HepG2 (cell line): ENCODE data around the gene ARFIP1.

Source experiments
- FOXJ3 ChIP-seq: sonication (generic); formaldehyde crosslinking; IDR thresholded peaks from 2 replicates; pipeline ENCODE4 v1.4.0; 2020; ENCODE audit warnings: missing genetic modification reagents, mild to moderate bottlenecking, borderline replicate concordance
- HMGA1 ChIP-seq: sonication (generic); formaldehyde crosslinking; conservative IDR thresholded peaks from 2 replicates; pipeline ENCODE4 v1.4.0; 2020; ENCODE audit warnings: missing genetic modification reagents
- HNF4G ChIP-seq, 2 experiments: sonication (generic) in 1 of 2; formaldehyde crosslinking in 1 of 2; IDR thresholded peaks; 2 replicates each; pipeline versions ENCODE4 v1.4.0 to v1.6.1; 2011 to 2020; ENCODE audit warnings: borderline replicate concordance in 2 of 2, low read depth in 2 of 2, mild to moderate bottlenecking in 2 of 2, low read length in 1 of 2, missing genetic modification reagents in 1 of 2, moderate library complexity in 1 of 2
- KAT7 ChIP-seq: IDR thresholded peaks from 2 replicates; pipeline ENCODE4 v1.6.1; 2018; ENCODE audit warnings: borderline replicate concordance, missing compliant biosample characterization
- SMC3 ChIP-seq: IDR thresholded peaks from 2 replicates; pipeline ENCODE4 v1.6.1; 2011; ENCODE audit warnings: low read length, improper control_type of control experiment
- SUZ12 ChIP-seq: fragments of 150-350 bp; IDR thresholded peaks from 2 replicates; pipeline ENCODE4 v1.6.1; 2014; ENCODE audit warnings: low read depth, low read length
- ZNF235 ChIP-seq: sonication (generic); formaldehyde crosslinking; IDR thresholded peaks from 2 replicates; pipeline ENCODE4 v1.8.1; 2023; ENCODE audit warnings: mild to moderate bottlenecking, missing genetic modification reagents, borderline replicate concordance
- TF ChIP-seq, protein P1 (sequence below): sonication (generic); formaldehyde crosslinking; IDR thresholded peaks from 2 replicates; pipeline ENCODE4 v1.5.0; 2020; ENCODE audit warnings: mild to moderate bottlenecking, missing genetic modification reagents, moderate library complexity
- TF ChIP-seq, protein P2 (sequence below), 2 experiments: sonication (generic) in 1 of 2; formaldehyde crosslinking in 1 of 2; IDR thresholded peaks; 2 replicates each; pipeline versions ENCODE4 v1.4.0 to v1.6.1; 2018 to 2020; ENCODE audit warnings: missing genetic modification reagents in 2 of 2, borderline replicate concordance in 1 of 2, low read depth in 1 of 2, mild to moderate bottlenecking in 1 of 2, missing biosample characterization in 1 of 2

DNA sequence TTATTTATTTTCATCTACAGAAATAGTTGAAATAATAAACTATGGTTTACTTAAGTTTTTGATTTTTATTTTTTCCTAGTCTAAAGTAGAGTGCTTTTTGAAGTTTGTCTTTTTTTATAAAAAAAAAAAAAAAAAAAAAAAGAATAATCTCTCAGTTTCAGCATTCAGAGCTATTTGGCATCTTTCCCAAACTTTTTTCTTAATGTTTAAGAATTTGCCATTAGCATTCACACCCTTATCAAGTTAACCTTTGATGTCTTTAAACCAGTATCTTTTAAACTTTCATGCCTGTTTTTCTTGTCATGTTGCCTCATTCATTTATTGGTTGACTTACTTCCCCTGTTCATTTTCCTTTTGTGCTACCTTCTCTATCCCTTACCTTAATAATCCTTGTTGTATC lies 95.5 kb downstream of the ARFIP1 start:
- no peak for TF ChIP-seq SUZ12
- TF ChIP-seq, protein P1, sequence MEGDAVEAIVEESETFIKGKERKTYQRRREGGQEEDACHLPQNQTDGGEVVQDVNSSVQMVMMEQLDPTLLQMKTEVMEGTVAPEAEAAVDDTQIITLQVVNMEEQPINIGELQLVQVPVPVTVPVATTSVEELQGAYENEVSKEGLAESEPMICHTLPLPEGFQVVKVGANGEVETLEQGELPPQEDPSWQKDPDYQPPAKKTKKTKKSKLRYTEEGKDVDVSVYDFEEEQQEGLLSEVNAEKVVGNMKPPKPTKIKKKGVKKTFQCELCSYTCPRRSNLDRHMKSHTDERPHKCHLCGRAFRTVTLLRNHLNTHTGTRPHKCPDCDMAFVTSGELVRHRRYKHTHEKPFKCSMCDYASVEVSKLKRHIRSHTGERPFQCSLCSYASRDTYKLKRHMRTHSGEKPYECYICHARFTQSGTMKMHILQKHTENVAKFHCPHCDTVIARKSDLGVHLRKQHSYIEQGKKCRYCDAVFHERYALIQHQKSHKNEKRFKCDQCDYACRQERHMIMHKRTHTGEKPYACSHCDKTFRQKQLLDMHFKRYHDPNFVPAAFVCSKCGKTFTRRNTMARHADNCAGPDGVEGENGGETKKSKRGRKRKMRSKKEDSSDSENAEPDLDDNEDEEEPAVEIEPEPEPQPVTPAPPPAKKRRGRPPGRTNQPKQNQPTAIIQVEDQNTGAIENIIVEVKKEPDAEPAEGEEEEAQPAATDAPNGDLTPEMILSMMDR (CRISPR knock-in tag): no peak
- TF ChIP-seq ZNF235: no peak
- no peak for TF ChIP-seq HNF4G (IDR thresholded peaks at IDR 0.05; ENCODE audit: borderline replicate concordance, low read depth, low read length)
- TF ChIP-seq HNF4G (CRISPR knock-in tag; IDR thresholded peaks at IDR 0.05; ENCODE audit: borderline replicate concordance, low read depth): no peak
- TF ChIP-seq FOXJ3 (CRISPR knock-in tag): no peak
- no peak for TF ChIP-seq SMC3
- no peak for TF ChIP-seq KAT7
- TF ChIP-seq, protein P2, sequence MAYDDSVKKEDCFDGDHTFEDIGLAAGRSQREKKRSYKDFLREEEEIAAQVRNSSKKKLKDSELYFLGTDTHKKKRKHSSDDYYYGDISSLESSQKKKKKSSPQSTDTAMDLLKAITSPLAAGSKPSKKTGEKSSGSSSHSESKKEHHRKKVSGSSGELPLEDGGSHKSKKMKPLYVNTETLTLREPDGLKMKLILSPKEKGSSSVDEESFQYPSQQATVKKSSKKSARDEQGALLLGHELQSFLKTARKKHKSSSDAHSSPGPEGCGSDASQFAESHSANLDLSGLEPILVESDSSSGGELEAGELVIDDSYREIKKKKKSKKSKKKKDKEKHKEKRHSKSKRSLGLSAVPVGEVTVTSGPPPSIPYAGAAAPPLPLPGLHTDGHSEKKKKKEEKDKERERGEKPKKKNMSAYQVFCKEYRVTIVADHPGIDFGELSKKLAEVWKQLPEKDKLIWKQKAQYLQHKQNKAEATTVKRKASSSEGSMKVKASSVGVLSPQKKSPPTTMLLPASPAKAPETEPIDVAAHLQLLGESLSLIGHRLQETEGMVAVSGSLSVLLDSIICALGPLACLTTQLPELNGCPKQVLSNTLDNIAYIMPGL (CRISPR knock-in tag; IDR thresholded peaks at IDR 0.05; ENCODE audit: borderline replicate concordance in 1 of 2, low read depth in 1 of 2): no peak
- TF ChIP-seq HMGA1 (CRISPR knock-in tag): no peak
